HG03095 (cell line): ENCODE measurements around the gene CDC42EP1.
"Not testable (repeated sequence)": the region's sequence is repeated elsewhere in the genome, so short reads cannot be mapped to it uniquely, and the experiment has no call there.

Experiments
- ATAC-seq: cut with Tn5 transposase; IDR thresholded peaks from one replicate; pipeline ENCODE4 v1.9.1; 2021; ENCODE audit warnings: moderate library complexity; ENCODE audit not compliant: unreplicated experiment

Gene CDC42EP1

DNA sequence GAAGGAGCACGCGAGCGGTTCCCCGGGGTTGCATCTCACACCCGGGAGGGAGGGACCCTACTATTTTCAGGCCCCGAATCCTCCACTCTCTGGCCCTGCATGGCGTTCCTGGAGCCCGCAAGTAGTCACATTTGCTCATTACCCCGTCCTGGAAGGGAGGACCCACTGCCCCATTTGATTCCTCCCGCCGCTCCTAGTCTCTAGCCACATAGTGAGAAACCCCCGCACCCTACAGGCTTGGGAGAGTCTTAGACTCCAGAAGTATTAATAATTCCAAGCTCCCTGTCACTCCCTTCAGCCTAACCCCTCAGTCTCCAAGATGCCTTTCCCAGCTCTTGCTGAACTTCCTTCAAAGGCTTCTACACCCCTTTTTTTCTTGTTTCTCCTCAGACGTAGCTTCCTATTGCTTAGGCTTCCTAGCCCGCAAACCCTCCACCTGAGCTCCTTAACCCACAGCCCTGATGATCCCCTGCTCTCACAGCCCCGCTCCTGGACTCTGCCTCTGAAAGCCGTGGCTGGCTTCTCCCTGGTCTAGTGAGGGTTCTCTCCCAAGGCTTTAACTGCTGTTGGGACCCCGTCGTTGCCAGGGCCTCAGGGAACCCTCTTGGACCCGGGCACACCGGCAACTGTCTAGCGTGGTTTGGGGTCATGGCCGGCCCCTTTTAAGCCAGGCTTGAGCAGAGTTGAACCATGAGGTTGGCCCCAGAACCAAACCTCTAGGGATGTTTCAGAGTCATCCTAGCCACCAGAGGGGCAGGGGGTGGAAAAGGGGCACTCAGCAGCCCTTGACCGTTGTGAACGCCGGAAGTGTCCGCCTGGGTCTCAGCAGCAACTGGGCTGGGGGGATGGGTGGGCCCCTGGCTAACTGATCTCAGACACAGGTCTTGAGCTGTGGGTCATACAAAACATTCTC, 49.2 kb downstream of the CDC42EP1 start:
- no peak for ATAC-seq

- not testable (repeated sequence) for ATAC-seq
Measured at GRCh38 chr22:37610153-37610475, 49.8 kb downstream of the CDC42EP1 start.

DNA sequence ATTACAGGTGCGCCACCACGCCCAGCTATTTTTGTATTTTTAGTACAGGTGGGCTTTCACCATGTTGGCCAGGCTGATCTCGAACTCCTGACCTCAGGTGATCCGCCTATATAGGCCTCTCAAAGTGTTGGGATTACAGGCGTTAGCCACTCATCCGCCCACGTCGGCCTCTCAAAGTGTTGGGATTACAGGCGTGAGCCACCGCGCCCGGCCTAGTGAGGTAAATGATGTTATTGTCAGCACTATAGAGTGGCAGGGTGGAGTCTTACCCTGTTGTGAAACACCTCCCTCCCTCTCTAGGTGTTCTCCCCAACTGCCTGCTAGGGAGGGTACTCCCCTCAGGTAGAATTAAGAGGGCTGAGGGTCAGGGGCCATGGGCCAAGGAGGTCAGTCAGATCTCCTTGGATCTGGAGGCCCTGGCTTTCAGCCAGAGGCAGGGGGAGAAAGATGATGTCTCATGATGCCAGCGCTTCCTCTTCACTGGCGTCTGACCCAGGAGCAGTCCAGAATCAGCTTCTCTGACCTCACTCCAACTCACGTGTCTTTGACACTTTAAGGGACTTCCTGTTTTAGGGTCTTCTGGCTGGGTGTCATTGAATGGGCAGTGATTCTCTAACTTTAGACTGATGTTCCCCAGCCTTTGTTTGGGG, 50.3 kb downstream of the CDC42EP1 start:
- no peak for ATAC-seq

- no peak for ATAC-seq
Measured at GRCh38 chr22:37611207-37611606, 50.9 kb downstream of the CDC42EP1 start.

- no peak for ATAC-seq
Measured at GRCh38 chr22:37616201-37617083, 56.2 kb downstream of the CDC42EP1 start.

DNA sequence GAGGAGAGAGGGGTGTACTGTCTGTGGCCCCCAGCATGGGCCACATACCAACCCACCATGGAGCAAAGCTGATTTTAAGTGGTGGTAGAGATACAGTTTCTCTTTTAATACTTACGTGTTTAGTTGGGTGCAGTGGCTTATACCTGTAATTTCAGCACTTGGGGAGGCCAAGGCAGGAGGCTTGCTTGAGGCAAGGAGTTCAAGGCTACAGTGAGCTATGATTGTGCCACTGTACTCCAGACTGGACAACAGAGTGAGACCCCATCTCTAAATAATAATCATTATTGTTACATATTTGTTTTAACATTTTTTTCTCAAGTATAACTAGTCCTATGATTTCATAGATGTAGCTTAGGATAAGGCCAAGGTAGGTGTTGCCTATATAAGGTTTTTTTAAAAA, 57.2 kb downstream of the CDC42EP1 start:
- no peak for ATAC-seq

GRCh38 chr22:37618072-37618656, 57.9 kb downstream of the CDC42EP1 start:
- no peak for ATAC-seq

GRCh38 chr22:37618674-37619073, 58.4 kb downstream of the CDC42EP1 start:
- ATAC-seq = no peak
